Fibroblast of villous mesenchyme (primary cell): ENCODE results near the gene IL2RA. TPM values are rescaled to one million over a fixed set of nuclear protein-coding genes. Genes with fewer than 3 reads are reported as not detected.

Source experiments
- DNase-seq: peaks from one replicate; pipeline ENCODE4 v3.0.0-alpha.2; 2010; ENCODE audit warnings: low read depth
- H3K4me3 ChIP-seq: 2 replicates; pipeline ENCODE4 v1.5.1; 2011; ENCODE audit warnings: low read depth, mild to moderate bottlenecking, low read length
- total RNA-seq: library from RNA; depleted of rRNA; stranded (reverse); fragments of >200 nt; gene quantifications from 2 replicates; pipeline ENCODE4 v1.2.3, GENCODE V29; 2012
- TF ChIP-seq, protein P1 (sequence below): IDR thresholded peaks from 2 replicates; pipeline ENCODE4 v1.5.1; 2012; ENCODE audit warnings: low read depth, mild to moderate bottlenecking, low read length; ENCODE audit not compliant: insufficient read depth

Gene IL2RA
- total RNA-seq, 1 donor = not detected

- no peak for DNase-seq
- TF ChIP-seq, protein P1, sequence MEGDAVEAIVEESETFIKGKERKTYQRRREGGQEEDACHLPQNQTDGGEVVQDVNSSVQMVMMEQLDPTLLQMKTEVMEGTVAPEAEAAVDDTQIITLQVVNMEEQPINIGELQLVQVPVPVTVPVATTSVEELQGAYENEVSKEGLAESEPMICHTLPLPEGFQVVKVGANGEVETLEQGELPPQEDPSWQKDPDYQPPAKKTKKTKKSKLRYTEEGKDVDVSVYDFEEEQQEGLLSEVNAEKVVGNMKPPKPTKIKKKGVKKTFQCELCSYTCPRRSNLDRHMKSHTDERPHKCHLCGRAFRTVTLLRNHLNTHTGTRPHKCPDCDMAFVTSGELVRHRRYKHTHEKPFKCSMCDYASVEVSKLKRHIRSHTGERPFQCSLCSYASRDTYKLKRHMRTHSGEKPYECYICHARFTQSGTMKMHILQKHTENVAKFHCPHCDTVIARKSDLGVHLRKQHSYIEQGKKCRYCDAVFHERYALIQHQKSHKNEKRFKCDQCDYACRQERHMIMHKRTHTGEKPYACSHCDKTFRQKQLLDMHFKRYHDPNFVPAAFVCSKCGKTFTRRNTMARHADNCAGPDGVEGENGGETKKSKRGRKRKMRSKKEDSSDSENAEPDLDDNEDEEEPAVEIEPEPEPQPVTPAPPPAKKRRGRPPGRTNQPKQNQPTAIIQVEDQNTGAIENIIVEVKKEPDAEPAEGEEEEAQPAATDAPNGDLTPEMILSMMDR = no peak
- H3K4me3 ChIP-seq = no peak overlapping the region
Measured at GRCh38 chr10:6082496-6083395, 20.6 kb upstream of the IL2RA start.

GRCh38 chr10:6080417-6080973, 18.3 kb upstream of the IL2RA start:
- TF ChIP-seq, protein P1 = no peak
- H3K4me3 ChIP-seq = no peak overlapping the region
- DNase-seq = no peak

GRCh38 chr10:6079044-6079443, 16.9 kb upstream of the IL2RA start:
- DNase-seq = no peak
- H3K4me3 ChIP-seq = no peak overlapping the region
- TF ChIP-seq, protein P1 = no peak

DNA sequence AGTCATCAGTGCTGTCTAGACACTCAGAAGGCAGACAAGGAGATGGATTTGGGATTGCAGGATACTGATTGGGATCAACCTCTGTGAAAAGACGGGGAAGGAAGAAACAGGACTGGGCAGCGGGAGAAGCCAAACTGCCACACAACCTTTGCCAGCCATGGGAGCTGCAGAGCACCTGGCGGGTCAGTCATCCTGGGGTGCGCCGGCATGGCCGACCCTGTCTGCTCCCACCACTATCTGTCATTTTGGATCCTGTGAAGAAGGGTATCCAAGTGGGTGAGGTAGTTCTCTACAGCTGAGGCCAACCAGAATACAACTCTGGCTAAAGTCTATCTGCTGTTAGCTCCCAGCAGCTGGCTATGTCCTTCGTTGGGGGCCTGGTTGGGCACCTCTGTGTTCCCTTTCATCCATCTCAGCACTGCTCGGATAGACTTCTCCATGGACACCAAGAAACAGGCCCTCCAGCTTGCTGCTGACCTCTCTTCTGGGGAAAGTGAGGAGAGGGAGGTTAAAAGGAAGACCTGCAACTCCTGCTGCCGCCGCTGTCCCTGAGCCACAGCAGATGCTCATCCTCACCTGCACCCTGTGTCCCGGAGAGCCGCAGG, 15.0 kb upstream of the IL2RA start:
- H3K4me3 ChIP-seq = no peak overlapping the region
- TF ChIP-seq, protein P1 = no peak
- DNase-seq = no peak

GRCh38 chr10:6074489-6075301, 12.5 kb upstream of the IL2RA start:
- peak; percentile 67 for DNase-seq
- TF ChIP-seq, protein P1 = no peak
- H3K4me3 ChIP-seq = no peak overlapping the region

- TF ChIP-seq, protein P1 = no peak
- peak; percentile 28 for DNase-seq
- no peak overlapping the region for H3K4me3 ChIP-seq
Measured at GRCh38 chr10:6072215-6072934, 10.2 kb upstream of the IL2RA start.
